GM19351 (cell line): ENCODE results near the gene MAS1.
A peak's percentile ranks its signal among the peaks of the same experiment; 100 is the strongest.

Experiments
- ATAC-seq: cut with Tn5 transposase; IDR thresholded peaks from one replicate; pipeline ENCODE4 v1.9.1; 2021; ENCODE audit warnings: mild to moderate bottlenecking, moderate library complexity; ENCODE audit not compliant: unreplicated experiment

The MAS1 gene

GRCh38 chr6:159879856-159880255 lies 10.9 kb upstream of the MAS1 start:
- ATAC-seq, result no peak

- ATAC-seq, result no peak
These were observed 10.3 kb upstream of the MAS1 start for GRCh38 chr6:159880412-159880975.

GRCh38 chr6:159884720-159885119 lies 6.1 kb upstream of the MAS1 start:
- ATAC-seq, result no peak

GRCh38 chr6:159886270-159886669 lies 4.5 kb upstream of the MAS1 start:
- ATAC-seq, result no peak

GRCh38 chr6:159887146-159887545 lies 3.6 kb upstream of the MAS1 start:
- ATAC-seq, result no peak

GRCh38 chr6:159887761-159888160 lies 3.0 kb upstream of the MAS1 start:
- ATAC-seq, result no peak

GRCh38 chr6:159890201-159890600 lies 587 bp upstream of the MAS1 start:
- ATAC-seq, result no peak

- ATAC-seq, result no peak
These were observed 1.3 kb downstream of the MAS1 start for GRCh38 chr6:159892053-159892452.

GRCh38 chr6:159893064-159893463 lies 2.3 kb downstream of the MAS1 start:
- no peak for ATAC-seq

GRCh38 chr6:159894991-159895390 lies 4.2 kb downstream of the MAS1 start:
- ATAC-seq, result no peak

GRCh38 chr6:159897603-159898002 lies 6.8 kb downstream of the MAS1 start:
- ATAC-seq, result no peak

- ATAC-seq, result no peak
These were observed 7.7 kb downstream of the MAS1 start for GRCh38 chr6:159898519-159898918.

GRCh38 chr6:159899994-159900745 lies 9.4 kb downstream of the MAS1 start:
- ATAC-seq, result no peak

- ATAC-seq, result no peak
These were observed 11.8 kb downstream of the MAS1 start for GRCh38 chr6:159902620-159903019.

GRCh38 chr6:159904497-159904911 lies 13.7 kb downstream of the MAS1 start:
- ATAC-seq, result peak; percentile 69

- ATAC-seq, result no peak
These were observed 15.6 kb downstream of the MAS1 start for GRCh38 chr6:159906400-159906799.

- no peak for ATAC-seq
These were observed 17.7 kb downstream of the MAS1 start for GRCh38 chr6:159908535-159908934.

- ATAC-seq, result no peak
These were observed 18.2 kb downstream of the MAS1 start for GRCh38 chr6:159908979-159909378.

- no peak for ATAC-seq
These were observed 19.6 kb downstream of the MAS1 start for GRCh38 chr6:159910342-159910741.

GRCh38 chr6:159913375-159913774 lies 22.6 kb downstream of the MAS1 start:
- ATAC-seq, result no peak

- ATAC-seq, result peak; percentile 65
These were observed 23.2 kb downstream of the MAS1 start for GRCh38 chr6:159913862-159914564.

- ATAC-seq, result peak; percentile 18
These were observed 23.8 kb downstream of the MAS1 start for GRCh38 chr6:159914565-159914923.
